ENCODE results near the gene NEDD4L. TPM values are rescaled to one million over a fixed set of nuclear protein-coding genes. Genes with fewer than 3 reads are reported as not detected.
A peak's percentile ranks its signal among the peaks of the same experiment; 100 is the strongest.
"Not testable (repeated sequence)": the region's sequence is repeated elsewhere in the genome, so short reads cannot be mapped to it uniquely, and the experiment has no call there.

Gene NEDD4L
- total and polyA plus RNA-seq, 2 donors: 15.1 to 56.9 TPM

DNA sequence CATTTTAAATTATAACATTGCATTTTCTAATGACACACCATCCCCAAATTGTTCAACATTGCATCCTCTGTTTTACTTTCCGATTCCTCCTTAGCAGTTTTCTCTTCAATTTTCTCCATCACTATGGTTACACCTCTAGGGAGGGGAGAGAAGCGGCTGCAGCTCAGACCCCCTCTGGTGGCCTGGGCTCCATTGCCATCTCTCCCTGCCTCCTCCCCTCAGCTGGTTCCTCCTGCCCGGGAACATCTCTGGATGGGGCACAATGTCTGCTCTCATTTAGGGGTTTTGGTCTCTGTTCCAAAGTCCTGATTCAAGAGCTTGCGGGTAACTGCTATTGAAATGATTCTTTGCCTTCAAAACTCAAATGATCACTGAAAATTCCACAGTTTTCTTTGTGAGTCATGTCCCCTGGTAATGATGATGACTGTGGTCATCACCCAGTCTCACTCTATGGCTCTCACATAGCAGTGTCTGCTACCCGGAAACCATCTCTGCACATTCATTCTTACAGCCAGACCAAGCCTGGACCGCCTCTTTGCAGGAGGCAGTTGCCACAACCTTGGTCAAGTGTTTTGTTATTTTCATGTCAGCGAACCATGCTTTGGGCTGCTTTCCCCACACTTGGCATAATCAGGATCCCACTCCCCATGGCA lies 321.0 kb downstream of the NEDD4L start:
- 97% methylated on average over 7 of the region's 7 CpGs for WGBS
- no peak for DNase-seq (ENCODE audit: extremely low spot score)

DNA sequence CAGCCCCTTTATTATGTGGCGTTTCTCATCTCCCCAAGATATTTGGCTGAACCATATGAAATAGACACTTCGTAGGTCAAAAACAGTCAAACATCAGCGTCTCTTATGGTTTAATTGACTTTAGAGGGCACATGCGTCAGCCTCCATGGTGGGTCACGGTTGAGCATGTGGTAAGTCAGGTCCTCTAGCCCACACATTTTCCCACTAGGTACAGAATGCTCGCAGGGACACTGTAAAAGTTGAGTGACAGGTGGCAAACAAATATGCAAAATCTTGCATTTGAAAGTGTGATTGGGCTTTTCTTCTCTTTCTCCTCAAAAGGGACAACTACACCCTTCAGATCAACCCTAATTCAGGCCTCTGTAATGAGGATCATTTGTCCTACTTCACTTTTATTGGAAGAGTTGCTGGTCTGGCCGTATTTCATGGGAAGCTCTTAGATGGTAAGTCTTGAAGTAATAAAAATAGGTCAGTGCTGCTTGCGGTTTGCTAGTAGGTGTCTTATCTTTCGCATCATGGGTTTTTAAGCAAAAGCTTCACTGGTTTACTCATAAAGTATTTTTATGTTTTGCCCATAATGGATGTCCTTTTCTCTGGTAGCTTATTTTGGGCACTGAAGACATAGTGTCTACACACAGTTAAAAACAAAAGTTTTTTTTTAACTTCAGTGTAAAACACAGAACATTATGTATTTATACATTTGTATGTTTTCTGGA lies 323.6 kb downstream of the NEDD4L start:
- no peak overlapping the region for H3K4me3 ChIP-seq (ENCODE audit: low read depth, low read length)
- DNase-seq (ENCODE audit: extremely low spot score): no peak
- H3K36me3 ChIP-seq (ENCODE audit: insufficient read depth): peaks cover 2% of the 10 kb centered on the region
- H3K4me1 ChIP-seq (ENCODE audit: insufficient read depth): no peaks in the 10 kb centered on the region
- 95% methylated on average over 9 of the region's 9 CpGs for WGBS
- H3K27ac ChIP-seq (ENCODE audit: low read depth): no peak overlapping the region

More for the DNA sequence above, 321.0 kb downstream of the NEDD4L start:
- Histone ChIP-seq H3K4me3 (ENCODE audit: low read depth, low read length) (no peak overlapping the region), H3K27ac (ENCODE audit: low read depth) (no peak overlapping the region), H3K36me3 (ENCODE audit: insufficient read depth) (peaks cover 2% of the 10 kb centered on the region), H3K4me1 (ENCODE audit: insufficient read depth) (no peaks in the 10 kb centered on the region)

DNA sequence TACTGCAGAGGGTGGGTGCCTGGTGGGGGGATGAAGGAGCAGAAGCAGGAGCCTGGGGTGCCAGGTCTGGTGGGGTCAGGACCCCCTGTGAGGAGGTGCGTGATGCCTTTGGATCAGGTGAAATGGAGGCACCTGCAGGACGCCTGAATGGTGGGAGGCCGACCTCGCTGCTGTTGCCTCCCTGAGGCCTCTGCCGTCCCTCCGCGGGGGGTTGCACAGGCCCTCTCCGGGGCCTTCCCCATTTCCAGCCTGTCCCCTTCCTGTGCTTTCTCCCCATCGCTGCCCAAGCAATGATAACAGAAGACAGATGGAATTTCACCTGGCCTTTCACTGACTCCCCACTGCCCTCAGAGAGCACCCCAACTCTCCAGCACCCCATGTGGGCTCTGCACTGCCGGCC lies 325.6 kb downstream of the NEDD4L start:
- WGBS: 97% methylated on average over 10 of the region's 10 CpGs
- H3K4me1 ChIP-seq (ENCODE audit: insufficient read depth): no peaks in the 10 kb centered on the region
- no peak for DNase-seq (ENCODE audit: extremely low spot score)
- no peak overlapping the region for H3K4me3 ChIP-seq (ENCODE audit: low read depth, low read length)
- peaks cover 2% of the 10 kb centered on the region for H3K36me3 ChIP-seq (ENCODE audit: insufficient read depth)
- H3K27ac ChIP-seq (ENCODE audit: low read depth): no peak overlapping the region

DNA sequence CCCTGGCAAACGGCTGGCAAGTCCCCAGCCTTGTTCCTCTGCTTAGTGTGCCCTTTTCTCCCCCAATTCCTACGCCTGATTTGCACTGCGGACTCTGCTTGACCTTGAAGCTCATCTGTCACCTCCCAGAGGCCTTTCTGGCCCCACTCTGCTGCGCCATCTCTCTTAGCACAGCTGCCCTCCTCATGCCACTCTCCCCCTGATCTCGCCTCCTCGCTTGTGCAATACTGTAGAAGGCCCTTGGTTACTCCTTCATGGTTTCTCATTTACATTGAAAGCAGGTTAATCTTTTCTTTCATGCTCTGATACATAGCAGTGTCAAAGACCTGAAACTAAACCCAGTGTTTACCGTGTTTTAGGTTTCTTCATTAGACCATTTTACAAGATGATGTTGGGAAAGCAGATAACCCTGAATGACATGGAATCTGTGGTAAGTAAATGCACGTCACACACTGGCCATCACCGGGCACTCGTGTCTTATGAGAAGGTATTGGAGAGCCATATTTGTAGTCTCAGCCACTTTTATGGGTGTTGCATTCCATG lies 326.1 kb downstream of the NEDD4L start:
- Histone ChIP-seq H3K36me3 (ENCODE audit: insufficient read depth) (peaks cover 2% of the 10 kb centered on the region), H3K4me3 (ENCODE audit: low read depth, low read length) (no peak overlapping the region), H3K4me1 (ENCODE audit: insufficient read depth) (no peaks in the 10 kb centered on the region), H3K27ac (ENCODE audit: low read depth) (no peak overlapping the region)
- no peak for DNase-seq (ENCODE audit: extremely low spot score)
- WGBS: 90% methylated on average over 10 of the region's 10 CpGs

DNA sequence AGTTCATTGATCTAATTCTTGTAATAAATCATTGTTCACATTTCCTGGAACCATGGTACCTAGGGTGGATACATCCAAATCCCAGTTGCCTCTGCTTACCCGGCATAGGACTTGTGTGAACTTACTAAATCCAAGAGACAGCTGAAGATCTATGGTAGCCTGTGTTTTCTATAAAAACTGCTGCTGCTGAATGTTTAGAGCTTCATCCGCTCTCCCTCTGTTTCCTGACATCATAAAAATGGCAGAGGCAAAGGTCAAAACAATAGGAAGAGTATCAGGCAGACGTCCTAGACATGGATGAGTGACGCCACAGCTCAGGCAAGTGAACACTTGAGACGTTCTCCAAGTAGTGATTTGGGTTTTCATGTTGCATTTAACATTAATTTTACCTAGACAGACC lies 326.6 kb downstream of the NEDD4L start:
- H3K4me1 ChIP-seq (ENCODE audit: insufficient read depth): no peaks in the 10 kb centered on the region
- H3K4me3 ChIP-seq (ENCODE audit: low read depth, low read length): no peak overlapping the region
- peaks cover 2% of the 10 kb centered on the region for H3K36me3 ChIP-seq (ENCODE audit: insufficient read depth)
- no peak overlapping the region for H3K27ac ChIP-seq (ENCODE audit: low read depth)
- WGBS: 87% methylated on average over 5 of the region's 5 CpGs
- no peak for DNase-seq (ENCODE audit: extremely low spot score)

DNA sequence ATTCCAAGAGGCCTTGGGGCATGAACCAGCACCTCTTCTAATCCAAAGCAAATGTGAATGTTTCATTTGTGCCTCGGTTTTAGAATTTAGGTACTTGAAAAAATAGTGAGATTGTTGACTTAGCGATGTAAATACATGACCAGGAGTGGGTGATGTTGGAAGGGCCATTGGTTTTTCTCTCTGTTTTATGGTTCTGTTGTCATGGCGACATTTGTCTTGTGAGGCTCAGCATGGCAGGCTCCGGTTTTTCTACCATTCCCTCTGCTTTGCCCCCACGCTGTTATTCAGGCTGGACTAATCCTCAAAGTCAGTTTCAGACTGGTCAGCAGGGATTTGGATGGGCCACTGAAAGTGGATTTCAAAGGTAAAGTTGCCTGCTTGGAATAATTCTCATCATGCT lies 329.5 kb downstream of the NEDD4L start:
- Histone ChIP-seq H3K4me1 (ENCODE audit: insufficient read depth) (no peaks in the 10 kb centered on the region), H3K4me3 (ENCODE audit: low read depth, low read length) (no peak overlapping the region), H3K27ac (ENCODE audit: low read depth) (no peak overlapping the region), H3K36me3 (ENCODE audit: insufficient read depth) (peaks cover 2% of the 10 kb centered on the region)
- DNase-seq (ENCODE audit: extremely low spot score): no peak
- 88% methylated on average over 5 of the region's 5 CpGs for WGBS

DNA sequence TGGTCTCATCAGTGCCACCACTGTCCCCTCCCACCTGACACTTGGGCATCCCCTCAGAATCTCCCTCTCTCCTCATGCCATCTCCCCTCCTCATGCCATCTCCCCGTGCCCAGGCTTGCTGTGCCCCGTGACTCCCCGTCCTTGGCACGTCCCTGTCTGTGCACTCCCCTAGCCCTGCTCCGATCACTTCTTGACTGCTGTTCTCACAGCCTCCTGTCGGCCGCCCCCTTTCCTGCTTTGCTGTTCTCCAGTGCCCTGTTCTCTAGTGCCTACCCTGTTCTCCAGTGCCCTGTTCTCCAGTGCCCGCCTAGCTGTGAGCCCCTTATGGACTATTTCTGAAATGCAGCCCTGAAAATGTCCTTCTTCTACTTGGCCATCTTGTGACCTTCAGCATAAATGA lies 331.0 kb downstream of the NEDD4L start:
- Histone ChIP-seq H3K4me3 (ENCODE audit: low read depth, low read length) (no peak overlapping the region), H3K4me1 (ENCODE audit: insufficient read depth) (no peaks in the 10 kb centered on the region), H3K36me3 (ENCODE audit: insufficient read depth) (no peaks in the 10 kb centered on the region), H3K27ac (ENCODE audit: low read depth) (no peak overlapping the region)
- WGBS: 97% methylated on average over 8 of the region's 8 CpGs
- no peak for DNase-seq (ENCODE audit: extremely low spot score)

DNA sequence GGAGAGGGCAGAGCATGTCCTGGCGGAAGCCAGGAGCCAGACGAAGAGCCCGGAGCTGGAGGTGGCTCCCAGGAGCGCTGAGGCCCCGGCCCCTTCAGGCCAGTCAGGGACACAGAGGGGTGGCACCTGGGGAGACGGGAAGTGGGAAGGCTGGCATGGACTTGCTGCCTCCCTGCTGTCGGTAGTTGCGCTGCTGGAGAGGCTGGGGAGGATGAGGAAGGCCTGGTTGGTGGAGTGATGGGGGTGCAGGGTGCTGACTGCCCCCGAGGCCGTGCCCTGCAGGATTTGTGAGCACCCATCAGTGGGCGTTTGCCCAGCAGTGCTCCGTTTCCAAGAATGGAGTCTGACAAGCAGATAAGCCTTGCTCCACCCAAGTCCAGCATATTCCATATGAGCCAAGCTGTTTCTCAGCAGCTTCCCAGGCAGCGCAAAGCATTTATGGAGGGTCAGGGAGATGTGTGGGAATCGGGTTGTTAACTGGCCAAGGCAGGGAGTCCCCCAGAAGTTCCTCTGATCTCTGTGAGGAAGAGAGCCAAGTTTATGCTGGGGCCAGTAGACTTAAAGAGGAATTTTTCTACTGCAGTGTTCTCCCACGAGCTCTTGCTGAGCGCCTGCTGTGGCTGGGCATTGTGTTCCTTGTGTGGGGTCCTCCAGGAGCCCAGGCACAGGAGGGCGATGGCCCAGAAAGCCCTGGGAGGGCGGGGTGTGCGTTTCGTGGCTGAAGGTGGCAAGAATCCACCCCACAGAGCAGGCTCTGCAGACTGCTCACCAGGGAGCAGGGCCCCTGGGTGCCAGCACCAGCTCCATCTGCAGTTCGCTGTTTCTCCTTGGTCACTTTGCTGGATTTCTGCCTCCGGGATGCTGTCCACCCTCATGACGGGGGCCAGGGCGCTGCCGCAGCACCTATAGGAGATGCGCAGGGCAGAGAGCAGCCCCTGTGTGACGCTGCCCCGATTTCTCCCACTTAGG lies 334.7 kb downstream of the NEDD4L start:
- H3K27ac ChIP-seq (ENCODE audit: low read depth): no peak overlapping the region
- no peaks in the 10 kb centered on the region for H3K36me3 ChIP-seq (ENCODE audit: insufficient read depth)
- DNase-seq (ENCODE audit: extremely low spot score): peak; percentile 51
- H3K4me3 ChIP-seq (ENCODE audit: low read depth, low read length): no peak overlapping the region
- H3K4me1 ChIP-seq (ENCODE audit: insufficient read depth): no peaks in the 10 kb centered on the region
- WGBS: 70% methylated on average over 28 of the region's 28 CpGs

DNA sequence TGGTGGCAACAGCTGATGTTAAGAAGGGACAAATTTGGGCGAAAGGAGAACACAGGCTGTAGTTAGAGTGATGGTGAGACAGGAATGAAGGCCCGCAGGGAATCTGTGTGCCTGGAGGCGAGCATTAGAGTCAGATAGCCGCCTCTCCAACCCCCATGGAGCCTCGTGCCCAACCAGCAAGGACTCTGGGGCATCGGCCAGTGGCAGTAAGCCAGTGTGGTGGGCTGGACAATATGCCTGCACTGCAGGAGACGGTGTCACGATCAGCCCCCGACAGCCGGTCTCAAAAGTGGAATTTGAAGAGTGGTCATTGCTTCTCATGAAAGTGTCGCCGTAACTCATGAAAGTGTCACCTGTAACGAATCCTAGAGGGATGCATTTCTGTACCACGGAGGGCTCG lies 335.4 kb downstream of the NEDD4L start:
- Histone ChIP-seq H3K4me1 (ENCODE audit: insufficient read depth) (no peaks in the 10 kb centered on the region), H3K4me3 (ENCODE audit: low read depth, low read length) (no peak overlapping the region), H3K27ac (ENCODE audit: low read depth) (no peak overlapping the region), H3K36me3 (ENCODE audit: insufficient read depth) (no peaks in the 10 kb centered on the region)
- WGBS: 94% methylated on average over 15 of the region's 15 CpGs
- no peak for DNase-seq (ENCODE audit: extremely low spot score)

DNA sequence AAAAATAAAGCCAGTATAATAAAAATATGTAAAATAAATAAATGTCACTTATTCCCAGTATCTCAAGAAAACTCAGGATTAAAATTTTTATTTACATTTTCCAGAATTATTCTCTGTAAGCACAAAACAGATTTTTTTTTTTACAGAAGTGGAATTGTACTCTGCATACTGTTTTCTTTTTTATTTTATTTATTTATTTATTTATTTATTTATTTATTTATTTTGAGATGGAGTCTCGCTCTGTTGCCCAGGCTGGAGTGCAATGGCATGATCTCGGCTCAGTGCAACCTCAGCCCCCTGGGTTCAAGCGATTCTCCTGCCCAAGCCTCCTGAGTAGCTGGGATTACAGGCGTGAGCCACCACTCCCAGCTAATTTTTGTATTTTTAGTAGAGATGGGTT lies 336.1 kb downstream of the NEDD4L start:
- not testable (repeated sequence) for H3K36me3 ChIP-seq (ENCODE audit: insufficient read depth); DNase-seq (ENCODE audit: extremely low spot score); H3K4me3 ChIP-seq (ENCODE audit: low read depth, low read length); H3K27ac ChIP-seq (ENCODE audit: low read depth); H3K4me1 ChIP-seq (ENCODE audit: insufficient read depth)
- WGBS: 98% methylated on average over 4 of the region's 4 CpGs

DNA sequence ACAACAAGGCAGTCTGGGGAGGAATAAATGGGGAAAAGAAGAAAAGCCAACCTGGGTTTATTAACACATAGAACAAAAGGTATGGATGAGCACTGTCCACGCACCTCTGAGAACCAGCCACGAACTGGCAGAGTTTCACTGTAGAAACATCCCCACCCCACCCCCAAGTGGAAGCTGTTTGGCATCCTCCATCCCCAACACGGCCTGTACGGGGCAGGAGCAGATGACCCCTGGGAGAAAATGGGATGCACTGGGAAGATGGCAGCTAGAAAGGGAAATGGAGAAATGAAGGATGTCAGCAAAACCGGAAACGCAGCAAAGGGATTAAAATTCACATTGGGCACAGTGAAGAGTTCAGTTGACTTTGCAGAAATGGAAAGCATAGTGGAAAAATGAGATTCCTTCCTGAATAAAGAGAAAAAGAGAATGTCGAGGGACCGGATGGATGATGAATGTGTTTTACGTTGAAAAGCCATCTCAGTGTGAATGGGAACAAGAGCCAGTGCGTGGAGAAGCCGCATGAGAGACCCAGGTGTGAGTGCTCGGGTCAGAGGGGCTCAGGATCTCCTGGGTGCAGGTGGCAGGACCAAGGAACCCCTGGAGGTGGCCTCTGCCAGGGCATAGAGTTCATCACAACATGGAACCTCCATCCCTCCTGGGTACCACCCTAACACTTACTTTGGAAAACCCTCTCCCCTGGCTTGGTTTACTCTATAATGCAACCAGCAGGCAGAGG lies 337.8 kb downstream of the NEDD4L start:
- WGBS: 95% methylated on average over 12 of the region's 12 CpGs
- Histone ChIP-seq H3K4me3 (ENCODE audit: low read depth, low read length) (no peak overlapping the region), H3K36me3 (ENCODE audit: insufficient read depth) (no peaks in the 10 kb centered on the region), H3K4me1 (ENCODE audit: insufficient read depth) (no peaks in the 10 kb centered on the region), H3K27ac (ENCODE audit: low read depth) (no peak overlapping the region)
- DNase-seq (ENCODE audit: extremely low spot score): no peak

DNA sequence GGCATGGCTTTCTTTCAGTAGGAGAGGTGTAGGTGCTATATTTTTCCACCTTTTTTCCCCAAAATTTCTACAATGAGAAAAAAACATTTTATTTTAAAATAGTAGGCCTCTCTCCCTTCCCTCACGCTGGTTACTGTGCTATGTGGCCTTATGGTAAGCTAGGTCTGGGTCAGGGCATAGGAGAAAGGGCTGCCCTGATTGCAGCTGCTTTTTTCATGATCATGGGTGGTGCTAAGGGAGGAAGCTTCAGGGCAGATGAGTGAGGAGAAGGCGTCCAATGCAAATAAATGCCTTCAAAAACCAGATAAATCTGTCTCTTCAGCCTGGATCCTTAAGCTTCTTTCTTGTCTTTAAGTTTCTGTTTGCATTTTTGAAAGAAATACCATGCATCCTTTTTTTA lies 338.4 kb downstream of the NEDD4L start:
- WGBS: 88% methylated on average over 2 of the region's 2 CpGs
- H3K27ac ChIP-seq (ENCODE audit: low read depth): no peak overlapping the region
- no peaks in the 10 kb centered on the region for H3K4me1 ChIP-seq (ENCODE audit: insufficient read depth)
- H3K4me3 ChIP-seq (ENCODE audit: low read depth, low read length): no peak overlapping the region
- H3K36me3 ChIP-seq (ENCODE audit: insufficient read depth): no peaks in the 10 kb centered on the region
- DNase-seq (ENCODE audit: extremely low spot score): no peak

DNA sequence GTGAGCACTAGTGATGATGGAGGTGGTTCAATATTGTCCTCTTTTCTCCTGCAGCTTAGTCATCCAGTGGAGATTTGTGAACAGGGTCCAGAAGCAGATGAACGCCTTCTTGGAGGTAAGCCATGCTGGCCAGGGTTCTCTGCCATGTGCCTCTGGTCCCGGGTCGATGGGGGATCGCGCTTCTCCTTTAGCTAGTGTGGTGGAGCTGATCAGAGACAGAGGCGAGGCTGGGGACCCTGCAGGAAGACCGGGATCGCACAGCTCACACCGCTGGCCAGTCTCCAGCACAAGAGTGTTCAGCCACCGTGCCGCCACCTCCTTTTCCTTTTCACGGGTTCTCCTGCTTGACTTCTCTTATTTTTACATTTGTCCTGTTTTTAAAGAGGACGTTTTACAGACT lies 341.4 kb downstream of the NEDD4L start:
- Histone ChIP-seq H3K27ac (ENCODE audit: low read depth) (no peak overlapping the region), H3K4me3 (ENCODE audit: low read depth, low read length) (no peak overlapping the region), H3K36me3 (ENCODE audit: insufficient read depth) (peaks cover under 1% of the 10 kb centered on the region), H3K4me1 (ENCODE audit: insufficient read depth) (no peaks in the 10 kb centered on the region)
- 95% methylated on average over 13 of the region's 13 CpGs for WGBS
- no peak for DNase-seq (ENCODE audit: extremely low spot score)
